Measurements from ENCODE around the gene SIRT3.

GRCh38 chr11:196786-197731, 39.1 kb downstream of the SIRT3 start:
- TF ChIP-seq FOXA1 (IDR thresholded peaks at IDR 0.05), result no peak
- no peak for TF ChIP-seq BHLHE40 (IDR thresholded peaks at IDR 0.05; ENCODE audit: borderline replicate concordance)
- TF ChIP-seq TARDBP (IDR thresholded peaks at IDR 0.05), result no peak
- TF ChIP-seq L3MBTL2 (conservative IDR thresholded peaks at IDR 0.05), result no peak
- no peak for TF ChIP-seq SP1 (IDR thresholded peaks at IDR 0.05)
- no peak for TF ChIP-seq ELF4 (IDR thresholded peaks at IDR 0.05)
- TF ChIP-seq SUZ12 (IDR thresholded peaks at IDR 0.05), result no peak

Data from HEK293T (cell line).